Measurements from ENCODE around the gene RABL6.

DNA sequence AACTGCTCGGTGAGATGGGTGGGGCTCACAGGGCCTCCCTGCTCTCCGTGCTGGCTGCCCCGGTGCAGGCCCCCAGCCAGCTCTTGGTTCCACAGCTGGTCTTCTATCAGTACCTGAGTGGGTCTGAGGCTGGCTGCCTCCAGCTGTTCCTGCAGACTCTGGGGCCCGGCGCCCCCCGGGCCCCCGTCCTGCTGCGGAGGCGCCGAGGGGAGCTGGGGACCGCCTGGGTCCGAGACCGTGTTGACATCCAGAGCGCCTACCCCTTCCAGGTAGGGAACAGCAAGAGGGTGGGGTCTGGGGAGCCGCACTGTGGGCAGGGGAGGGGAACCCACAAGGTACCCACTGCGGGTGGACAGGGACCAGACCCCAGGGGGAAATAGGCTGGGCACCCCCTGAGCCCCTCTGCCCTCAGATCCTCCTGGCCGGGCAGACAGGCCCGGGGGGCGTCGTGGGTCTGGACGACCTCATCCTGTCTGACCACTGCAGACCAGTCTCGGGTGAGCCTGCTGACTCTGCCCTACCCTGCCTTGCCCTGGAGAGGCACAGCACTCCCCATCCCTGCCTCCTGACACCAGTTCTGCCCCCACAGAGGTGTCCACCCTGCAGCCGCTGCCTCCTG lies 47.2 kb downstream of the RABL6 start:
- TF ChIP-seq, protein P1, sequence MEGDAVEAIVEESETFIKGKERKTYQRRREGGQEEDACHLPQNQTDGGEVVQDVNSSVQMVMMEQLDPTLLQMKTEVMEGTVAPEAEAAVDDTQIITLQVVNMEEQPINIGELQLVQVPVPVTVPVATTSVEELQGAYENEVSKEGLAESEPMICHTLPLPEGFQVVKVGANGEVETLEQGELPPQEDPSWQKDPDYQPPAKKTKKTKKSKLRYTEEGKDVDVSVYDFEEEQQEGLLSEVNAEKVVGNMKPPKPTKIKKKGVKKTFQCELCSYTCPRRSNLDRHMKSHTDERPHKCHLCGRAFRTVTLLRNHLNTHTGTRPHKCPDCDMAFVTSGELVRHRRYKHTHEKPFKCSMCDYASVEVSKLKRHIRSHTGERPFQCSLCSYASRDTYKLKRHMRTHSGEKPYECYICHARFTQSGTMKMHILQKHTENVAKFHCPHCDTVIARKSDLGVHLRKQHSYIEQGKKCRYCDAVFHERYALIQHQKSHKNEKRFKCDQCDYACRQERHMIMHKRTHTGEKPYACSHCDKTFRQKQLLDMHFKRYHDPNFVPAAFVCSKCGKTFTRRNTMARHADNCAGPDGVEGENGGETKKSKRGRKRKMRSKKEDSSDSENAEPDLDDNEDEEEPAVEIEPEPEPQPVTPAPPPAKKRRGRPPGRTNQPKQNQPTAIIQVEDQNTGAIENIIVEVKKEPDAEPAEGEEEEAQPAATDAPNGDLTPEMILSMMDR (IDR thresholded peaks at IDR 0.05; ENCODE audit: insufficient read depth, low read depth, low read length), result no peak
- TF ChIP-seq EZH2 (IDR thresholded peaks at IDR 0.05; ENCODE audit: insufficient read depth, low read length), result no peak
